C4-2B (cell line): ENCODE data around the gene SUCO.

Experiments used
- CTCF ChIP-seq: fragments of 450-650 bp; conservative IDR thresholded peaks from 2 replicates; pipeline ENCODE4 v1.5.1; 2017; ENCODE audit warnings: mild to moderate bottlenecking
- ZFX ChIP-seq: fragments of 450-650 bp; IDR thresholded peaks from 2 replicates; pipeline ENCODE4 v1.6.1; 2017

- TF ChIP-seq CTCF: no peak
- no peak for TF ChIP-seq ZFX
Measured at GRCh38 chr1:172589553-172589952, 56.6 kb downstream of the SUCO start.
